Esophagus mucosa (tissue), 1 donor: ENCODE results near the gene APOC3. TPM values are rescaled to one million over a fixed set of nuclear protein-coding genes. Genes with fewer than 3 reads are reported as not detected.
"Not testable (repeated sequence)": the region's sequence is repeated elsewhere in the genome, so short reads cannot be mapped to it uniquely, and the experiment has no call there.

Experiments
- ATAC-seq: fragments of 200-7000 bp; cut with Tn5 transposase; one replicate; pipeline ENCODE4 v1.9.1; 2020
- total RNA-seq: library from RNA; stranded (reverse); gene quantifications from one replicate; pipeline ENCODE4 v1.2.4, GENCODE V29; 2023
- donor health status: DM: yes; HTN: yes; CAD: no.

Gene APOC3
- 0.52 TPM for total RNA-seq

DNA sequence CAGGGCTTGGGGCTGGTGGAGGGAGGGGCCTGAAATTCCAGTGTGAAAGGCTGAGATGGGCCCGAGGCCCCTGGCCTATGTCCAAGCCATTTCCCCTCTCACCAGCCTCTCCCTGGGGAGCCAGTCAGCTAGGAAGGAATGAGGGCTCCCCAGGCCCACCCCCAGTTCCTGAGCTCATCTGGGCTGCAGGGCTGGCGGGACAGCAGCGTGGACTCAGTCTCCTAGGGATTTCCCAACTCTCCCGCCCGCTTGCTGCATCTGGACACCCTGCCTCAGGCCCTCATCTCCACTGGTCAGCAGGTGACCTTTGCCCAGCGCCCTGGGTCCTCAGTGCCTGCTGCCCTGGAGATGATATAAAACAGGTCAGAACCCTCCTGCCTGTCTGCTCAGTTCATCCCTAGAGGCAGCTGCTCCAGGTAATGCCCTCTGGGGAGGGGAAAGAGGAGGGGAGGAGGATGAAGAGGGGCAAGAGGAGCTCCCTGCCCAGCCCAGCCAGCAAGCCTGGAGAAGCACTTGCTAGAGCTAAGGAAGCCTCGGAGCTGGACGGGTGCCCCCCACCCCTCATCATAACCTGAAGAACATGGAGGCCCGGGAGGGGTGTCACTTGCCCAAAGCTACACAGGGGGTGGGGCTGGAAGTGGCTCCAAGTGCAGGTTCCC lies at the start of gene APOC3:
APOC3 (plus strand) TSS at position 383 of the 659 bp plus-strand sequence. CDS start 676 bp downstream, outside the sequence.
- no peak for ATAC-seq

DNA sequence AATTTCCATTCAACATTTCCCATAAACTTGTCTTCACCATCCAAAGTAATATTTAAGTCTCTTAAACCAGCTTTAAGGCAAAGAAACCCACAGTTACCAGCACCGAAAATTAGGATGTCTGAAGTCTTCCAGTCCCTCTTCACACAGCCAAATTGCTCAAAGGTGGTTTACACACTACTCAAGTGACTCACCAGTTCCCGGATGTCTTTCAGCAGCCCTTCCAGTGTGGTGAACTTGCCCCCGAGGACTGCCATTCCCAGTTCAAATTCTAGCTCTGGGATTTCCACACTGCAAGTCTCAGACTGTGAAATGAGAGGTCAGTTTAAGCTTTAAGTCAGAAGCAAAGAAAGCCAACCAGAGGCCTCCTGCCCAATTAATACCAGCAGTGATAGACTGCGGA lies 47.0 kb upstream of the APOC3 start:
- no peak for ATAC-seq

DNA sequence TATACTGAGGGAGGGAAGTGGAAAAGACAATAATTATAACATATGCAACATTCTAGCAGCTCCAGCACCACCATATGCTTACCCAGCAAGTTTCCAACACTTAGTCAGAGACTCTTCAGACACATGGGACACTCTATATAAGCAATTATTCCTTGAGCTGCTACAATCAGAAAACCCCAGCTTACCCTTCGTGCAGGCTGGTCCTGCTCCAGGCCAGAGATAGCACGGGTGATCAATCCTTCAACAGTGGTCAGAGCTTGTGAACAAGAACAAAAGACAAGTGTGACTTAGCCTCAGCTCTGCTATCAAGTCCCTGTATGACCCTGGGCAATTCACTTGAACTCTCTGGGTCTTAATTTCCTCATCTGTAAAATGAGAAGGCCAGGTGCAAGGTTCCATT lies 43.4 kb upstream of the APOC3 start:
- no peak for ATAC-seq

DNA sequence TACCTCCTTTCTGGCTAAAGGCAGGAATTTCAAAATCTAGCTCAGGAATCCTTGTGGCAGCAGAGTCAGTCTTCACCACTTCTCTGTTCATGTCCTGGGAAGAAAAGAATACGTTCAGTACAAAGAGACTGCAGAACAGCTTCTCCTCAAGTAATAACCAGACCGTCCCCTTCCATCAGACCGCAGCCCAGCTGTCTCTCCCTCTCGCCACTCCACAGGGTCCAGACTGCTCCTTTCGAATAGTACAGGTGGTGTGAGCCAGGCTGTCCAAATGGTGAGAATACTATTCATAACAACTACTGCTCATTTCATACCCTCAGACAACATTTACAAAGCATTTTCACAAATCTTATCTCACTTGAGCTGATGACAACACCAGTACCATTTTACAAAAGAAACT lies 42.7 kb upstream of the APOC3 start:
- ATAC-seq = no peak

DNA sequence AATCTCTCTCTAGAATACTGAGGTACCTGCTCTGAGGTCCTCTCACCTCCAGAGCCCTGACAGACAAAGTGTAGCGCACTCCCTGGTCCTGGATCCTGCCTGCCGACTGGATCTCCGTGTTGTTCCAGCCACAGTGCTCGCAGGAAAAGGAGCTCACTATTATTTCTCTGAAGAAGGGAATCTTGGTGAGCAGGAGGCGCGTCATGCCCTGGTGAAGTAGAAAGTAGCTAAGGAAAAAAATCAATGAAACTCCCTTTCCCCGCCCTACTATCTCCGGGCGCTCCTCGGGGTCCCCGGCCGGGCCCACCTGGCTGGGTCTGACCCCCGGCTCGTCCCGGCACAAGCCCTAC lies 42.3 kb upstream of the APOC3 start:
- ATAC-seq = peak; percentile 1

DNA sequence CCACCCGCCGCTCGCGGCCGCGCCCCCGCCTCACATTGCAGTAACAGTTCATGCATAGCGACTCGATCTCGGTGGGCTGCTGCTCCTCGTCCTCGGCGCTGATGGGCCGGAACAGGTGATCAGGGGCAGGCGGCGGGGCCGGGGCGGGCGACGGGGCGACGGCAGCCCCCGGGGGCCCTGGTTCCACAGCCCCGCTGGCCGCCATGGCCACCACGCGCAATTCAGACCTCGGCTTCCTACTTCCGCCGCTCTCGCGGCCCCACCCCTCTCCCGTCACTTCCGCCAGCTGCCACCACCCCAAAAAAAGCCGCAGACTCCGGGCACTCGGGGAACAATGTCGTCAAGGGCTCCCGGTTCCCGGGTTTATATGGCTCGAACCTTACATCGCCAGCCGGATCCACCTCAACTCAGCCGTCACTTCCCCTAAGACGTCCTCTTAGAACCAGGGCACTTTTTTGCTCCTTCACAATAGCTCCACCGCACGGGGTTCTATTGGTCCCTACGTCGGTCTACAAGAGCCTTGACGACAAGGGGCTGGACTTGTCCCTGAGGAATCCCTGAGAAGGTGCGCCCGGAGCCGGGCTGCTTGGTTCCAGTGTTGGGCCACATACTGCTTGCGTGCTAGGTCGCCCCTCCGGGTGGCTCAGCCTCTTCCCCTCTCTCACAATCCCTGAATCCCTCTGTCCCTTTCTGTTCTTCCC lies 41.8 kb upstream of the APOC3 start, which contains the start of gene ZPR1:
ZPR1 (minus strand) TSS at position 238 of the 701 bp plus-strand sequence; CDS start at position 205, 33 bp downstream.
- peak; percentile 82 for ATAC-seq

DNA sequence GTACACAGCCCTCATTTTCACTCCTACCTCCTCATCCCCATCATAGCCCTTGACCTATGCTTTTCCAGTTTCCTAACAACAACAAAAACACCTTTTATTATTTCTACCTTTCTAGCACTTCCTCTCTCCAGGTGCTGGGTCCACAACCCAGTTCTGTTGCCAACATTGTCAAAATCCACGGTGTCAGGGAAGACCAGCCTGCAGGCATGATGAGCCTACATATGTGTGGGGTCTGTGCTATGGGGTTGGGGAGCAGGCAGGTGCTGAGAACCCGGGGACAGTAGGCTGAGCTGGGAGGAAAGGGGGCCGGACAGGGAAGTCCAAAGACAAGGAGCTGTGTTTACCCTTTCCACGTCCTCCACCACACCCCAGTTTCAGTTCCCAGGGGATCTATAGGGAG lies 41.2 kb upstream of the APOC3 start:
- ATAC-seq = no peak

DNA sequence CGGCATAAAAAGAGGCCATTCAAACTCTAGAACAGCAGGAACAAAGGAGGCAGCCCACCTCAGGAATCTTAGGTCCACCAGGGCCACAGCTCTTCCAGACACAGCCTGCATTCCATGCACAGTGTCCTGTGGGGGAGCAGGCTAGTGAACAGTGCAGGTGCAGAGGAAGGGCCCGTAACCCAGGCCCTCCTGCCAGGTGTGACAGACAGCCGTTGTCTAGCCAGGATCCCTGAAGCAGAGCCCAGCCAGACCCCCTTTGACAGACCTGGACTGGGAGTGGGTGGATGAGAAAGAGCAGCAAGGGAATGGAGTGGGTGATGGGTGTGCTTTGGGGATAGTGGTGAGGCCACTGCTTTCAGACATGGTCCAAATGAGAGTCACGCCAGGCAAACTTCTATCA lies 40.7 kb upstream of the APOC3 start:
- ATAC-seq = no peak

DNA sequence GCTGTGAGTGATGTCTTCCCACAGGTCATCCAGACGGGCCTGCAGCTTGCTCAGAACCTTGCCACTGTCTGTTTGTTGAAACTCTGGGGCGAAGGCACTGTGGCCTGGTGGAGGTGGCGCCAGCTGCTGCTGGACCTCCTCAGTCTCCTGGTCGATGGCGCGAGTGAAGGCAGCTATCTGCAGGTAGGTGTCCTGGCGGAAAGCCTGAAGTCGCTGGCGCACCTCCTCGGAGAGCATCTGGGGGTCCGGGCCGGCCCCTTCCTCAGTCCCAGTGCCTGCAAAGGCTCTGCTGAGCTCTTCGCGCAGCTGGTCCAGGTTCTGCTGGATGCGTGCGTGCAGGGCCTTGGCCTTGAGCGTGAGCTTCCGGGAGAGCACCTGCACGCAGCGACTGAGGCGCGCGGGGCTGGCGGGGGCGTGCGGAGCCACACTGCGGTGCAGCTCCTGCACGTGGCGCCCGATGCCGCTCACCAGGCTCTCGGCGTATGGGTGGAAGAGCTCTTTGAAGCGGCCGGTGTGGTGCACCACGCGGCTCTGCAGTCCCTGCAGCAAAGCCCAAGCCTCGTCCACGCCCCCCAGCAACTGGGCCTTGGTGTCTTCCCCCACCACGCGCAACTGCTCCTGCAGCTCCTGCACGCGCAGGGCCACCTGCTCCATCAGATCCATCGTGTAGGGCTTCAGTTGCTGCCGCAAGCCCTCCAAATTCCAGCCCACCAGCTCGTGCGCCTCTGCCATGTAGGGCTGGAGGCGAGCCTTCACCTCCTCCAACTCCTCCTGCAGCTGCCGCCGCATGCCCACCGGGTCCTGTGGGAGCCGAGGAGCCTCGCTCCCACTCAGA lies 39.3 kb upstream of the APOC3 start:
- ATAC-seq = no peak

DNA sequence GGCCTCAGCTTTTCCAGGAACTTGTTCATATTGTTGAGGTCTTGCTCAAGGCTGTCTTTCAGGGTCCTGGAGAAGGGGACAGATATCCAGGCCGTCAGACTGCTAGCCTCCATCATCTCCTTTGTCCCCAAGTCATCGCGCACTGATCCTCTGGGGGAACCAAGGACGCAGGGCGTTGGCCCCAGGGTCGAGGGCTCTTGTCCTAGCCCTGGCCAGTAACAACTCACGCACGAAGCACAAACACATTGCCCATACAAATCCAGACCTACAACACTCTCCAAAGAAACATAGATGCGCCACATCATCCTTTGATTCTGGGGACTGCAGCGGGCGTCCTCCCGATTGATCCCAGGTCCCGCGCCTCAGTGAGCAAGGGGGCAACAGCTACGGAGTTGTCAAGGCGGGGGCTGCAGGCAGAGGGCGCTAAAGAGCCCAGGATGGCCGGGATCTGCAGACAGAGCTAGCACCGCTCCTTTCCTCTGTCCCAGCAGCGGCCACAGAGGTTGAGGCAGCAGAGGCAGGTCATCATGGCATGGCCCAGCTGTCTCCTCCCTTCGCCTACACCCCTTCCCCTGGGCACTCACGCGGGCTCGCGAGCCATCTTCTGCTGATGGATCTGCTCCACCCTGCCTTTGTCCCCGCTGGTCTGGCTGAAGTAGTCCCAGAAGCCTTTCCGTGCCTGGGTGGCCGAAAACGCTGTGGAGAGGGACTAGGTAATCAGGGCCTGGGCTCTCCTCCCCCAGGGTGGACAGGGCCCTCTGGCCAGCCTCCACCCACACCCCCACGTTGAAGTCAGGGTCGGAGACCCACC lies 38.5 kb upstream of the APOC3 start:
- peak; percentile 57 for ATAC-seq

DNA sequence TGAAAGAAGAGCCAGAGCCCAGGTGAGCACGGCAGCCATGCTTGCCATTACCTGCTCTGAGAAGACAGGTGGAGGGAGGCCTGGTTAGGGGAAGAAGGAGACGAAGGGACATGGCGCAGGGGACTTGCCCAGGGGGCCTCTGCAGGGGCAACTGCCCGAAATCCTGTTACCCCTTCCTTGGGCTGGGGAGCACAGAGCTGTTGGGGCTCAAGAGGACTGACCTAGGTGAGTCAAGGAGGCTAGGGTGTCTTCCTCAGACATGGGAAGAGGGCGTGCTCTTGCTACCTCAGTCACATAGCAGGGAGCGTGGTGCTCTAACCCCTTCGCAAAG lies 37.9 kb upstream of the APOC3 start, which contains the start of gene APOA5:
APOA5 (minus strand) TSS at position 67 of the 331 bp plus-strand sequence; CDS start at position 48, 19 bp downstream.
- no peak for ATAC-seq

DNA sequence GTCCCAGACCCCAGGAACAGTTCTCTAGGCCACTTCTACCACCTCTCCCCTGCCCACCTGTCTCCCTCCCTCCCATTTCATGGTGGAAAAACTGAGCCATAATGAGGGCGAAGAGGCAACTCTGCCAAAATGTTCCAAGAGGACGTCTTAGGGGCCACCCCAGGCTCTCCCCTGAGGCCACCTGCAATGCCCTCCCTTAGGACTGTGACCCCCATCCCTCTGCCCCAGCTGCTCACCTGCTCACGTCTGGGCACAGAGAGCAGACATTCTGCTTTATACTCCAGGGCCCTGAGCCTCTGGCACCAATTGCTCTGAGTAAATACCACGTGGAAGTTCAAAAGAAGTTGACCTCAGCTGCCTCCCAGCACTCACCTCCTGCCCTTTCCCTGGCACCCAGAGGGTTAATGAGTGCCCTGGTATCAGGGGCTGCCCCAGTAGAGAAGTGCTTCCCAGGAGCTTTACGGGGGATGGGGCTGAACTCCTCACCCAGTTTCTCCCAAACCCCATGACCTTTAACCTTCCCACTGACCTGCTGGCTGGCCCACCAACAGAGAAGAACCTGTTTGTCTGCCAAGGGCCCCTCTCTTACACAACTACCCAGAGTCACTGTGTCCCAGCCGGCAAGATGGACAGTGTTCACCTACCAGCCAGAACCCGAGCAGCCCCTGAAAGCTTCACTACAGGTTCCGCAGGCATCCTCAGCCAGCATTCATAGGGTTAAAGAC lies 37.4 kb upstream of the APOC3 start:
- ATAC-seq = no peak

DNA sequence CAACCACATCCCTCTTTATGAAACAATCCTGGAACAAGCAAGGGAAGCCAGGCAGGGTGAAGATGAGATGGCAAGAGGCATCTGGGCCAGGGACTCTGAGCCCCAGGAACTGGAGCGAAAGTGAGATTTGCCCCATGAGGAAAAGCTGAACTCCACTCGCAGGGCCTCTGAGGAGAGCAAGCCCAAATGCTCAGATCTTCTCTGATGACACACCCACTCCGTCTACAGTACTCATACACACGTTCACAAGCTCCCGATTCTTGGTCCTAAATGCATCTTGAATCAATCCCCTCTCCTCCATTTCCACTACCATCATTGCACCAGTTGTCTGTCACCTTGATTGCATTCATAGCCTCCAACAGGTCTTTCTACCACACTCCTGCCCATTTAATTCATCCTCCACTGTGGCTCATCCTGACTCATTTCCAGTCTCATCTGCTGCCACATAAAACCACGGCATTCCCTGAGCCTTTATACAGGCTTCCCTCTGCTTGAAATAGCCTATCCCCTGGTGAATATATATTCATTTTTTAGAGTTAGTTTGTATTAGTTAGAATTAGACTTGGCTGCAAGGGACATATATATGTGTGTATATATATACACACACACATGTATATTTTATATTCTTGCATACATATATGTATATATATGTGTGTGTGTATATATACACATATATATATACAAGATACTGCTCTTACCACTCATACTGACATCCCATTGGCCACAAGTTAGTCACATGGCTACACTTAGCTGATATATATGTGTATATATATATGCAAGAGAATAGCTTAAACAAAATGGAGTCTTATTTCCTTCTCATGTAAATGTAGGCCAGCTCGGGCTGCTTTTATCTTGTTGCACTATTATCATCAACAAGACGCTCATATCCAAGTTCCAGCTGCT lies 36.6 kb upstream of the APOC3 start:
- ATAC-seq = no peak

DNA sequence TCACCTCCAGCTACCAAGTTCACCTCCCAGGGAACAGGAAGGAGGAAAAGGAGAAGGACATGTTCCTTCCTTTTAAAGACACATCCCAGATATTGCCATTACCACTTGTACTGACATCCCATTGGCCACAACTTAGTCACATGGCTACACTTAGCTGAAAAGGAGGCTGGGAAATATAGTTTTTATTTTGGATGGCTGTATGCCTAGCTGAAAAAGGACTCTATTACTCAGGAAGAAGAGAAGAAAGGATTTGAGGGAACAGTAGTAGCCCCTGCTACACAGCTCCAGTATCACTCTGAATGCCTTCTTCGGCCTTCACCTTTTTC lies 36.0 kb upstream of the APOC3 start:
- peak; percentile 35 for ATAC-seq

DNA sequence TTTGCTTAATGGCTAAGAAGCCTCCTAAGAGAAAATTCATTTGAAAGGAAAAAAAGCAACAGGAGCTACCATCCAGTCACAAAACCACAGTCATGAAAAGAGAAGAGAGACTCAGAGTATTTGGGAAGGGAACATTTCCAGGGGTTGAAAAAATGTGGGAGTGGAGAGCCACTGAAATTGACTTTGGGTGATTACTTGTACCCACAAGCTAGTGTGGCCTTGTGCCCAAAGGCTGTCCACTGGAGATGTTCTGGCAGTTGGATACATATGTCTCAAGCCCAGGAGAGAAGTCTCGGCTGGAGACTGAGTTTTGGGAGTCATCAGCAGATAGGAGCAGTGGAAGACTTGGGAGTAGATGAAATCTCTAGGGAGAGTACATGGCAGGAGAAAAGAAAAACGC lies 34.9 kb upstream of the APOC3 start:
- no peak for ATAC-seq

DNA sequence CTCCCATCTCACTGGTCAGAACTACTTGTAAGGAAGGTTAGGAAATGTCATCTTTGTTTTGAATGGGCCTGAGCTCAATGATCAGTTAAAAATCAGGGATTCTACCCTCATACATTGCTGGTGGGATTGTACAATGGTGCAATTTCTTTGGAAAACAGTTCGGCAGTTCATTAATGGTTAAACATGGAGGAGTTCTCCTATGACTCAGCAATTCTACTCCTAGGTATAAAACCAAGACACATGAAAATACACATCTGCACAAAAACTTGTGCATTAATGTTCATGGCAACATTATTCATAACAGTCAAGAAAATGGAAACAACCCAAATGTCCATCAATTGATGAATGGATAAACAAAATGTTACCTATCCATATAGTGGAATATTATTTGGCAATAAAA lies 33.2 kb upstream of the APOC3 start:
- no peak for ATAC-seq

DNA sequence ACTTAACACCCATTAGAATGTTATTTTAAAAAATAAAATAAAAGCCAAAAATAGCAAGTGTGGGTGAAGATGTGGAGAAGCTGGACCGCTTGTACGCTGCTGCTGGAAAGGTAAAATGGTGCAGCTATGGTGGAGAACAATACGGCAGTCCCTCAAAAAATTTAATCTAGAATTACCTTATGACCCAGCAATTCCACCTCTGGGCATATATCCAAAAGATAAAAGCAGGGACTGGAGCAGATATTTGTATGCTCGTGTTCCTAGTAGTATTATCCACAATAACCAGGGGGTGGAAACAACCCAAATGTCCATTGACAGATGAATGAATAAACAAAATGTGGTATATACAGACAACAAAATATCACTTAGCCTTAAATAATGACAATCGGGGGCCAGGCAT lies 31.9 kb upstream of the APOC3 start:
- ATAC-seq = no peak

DNA sequence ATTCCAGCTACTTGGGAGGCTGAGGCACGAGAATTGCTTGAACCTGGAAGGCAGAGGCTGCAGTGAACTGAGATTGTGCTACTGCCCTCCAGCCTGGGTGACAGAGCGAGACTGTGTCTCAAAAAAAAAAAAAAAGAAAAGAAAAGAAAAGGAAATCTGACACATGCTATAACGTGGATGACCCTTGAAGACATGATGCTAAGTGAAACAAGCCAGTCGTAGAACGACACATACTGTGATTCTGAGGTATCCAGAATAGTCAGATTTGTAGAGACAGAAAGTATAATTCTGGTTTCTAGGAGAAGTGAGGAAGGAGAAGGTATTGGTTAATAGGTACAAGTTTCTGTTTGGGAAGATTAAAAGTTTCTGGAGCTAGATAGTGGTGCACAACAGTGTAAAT lies 31.3 kb upstream of the APOC3 start:
- no peak for ATAC-seq

DNA sequence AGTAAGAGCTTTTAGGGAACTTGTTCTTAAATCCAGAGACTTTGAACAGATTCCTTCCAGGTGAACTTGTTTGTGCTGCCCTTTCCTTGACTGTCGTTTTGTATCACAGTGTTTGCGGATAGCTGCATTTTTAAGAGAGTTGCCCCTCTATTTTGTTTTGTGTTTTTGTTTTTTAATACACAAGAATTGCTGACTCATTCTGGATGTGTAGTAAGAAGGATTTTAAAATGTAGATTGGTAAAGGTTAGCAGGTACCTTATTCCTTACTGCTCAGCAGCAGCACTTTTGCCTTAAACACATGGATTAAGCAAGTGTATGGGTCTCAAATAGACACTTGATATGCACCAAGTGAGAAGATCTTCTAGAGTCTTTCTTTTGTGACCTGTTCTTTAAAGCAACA lies 29.1 kb upstream of the APOC3 start:
- no peak for ATAC-seq

DNA sequence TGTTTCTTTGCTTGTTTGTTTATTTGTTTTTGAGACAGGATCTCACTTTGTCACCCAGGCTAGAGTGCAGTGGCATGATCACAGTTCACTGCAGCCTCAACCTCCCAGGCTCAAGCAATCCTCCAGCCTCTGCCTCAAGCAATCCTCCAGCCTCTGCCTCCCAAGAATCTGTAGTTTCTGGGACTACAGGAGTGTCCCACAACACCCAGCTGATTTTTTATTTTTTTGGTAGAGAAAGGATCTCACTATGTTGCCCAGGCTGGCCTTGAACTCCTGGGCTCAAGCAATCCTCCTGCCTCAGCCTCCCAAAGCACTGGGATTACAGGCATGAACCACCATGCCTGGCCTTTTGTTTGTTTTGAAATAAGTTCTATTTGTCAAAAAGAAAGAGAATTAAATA lies 28.0 kb upstream of the APOC3 start:
- not testable (repeated sequence) for ATAC-seq

DNA sequence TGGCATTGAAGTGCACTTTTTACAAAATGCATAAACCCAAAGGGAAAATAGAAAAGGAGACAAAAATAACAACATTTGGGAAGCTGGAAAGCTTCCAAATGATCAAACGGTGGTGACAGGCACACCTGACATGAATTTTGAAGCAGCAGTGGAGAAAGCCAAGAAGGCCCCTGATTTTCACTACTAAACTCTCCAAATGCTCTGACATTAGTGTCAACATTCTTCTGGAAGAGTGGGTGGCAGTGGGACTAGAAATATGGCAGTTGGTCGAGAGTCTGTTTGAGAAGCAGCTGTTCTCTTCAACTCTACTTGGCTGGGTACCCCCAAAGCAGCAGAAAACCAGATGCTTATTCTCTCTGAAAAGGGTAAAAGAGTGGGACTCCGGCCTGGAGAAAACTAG lies 25.7 kb upstream of the APOC3 start:
- no peak for ATAC-seq
